Fibroblast of gingiva (primary cell): ENCODE measurements around the gene HOMEZ.
A peak's percentile ranks its signal among the peaks of the same experiment; 100 is the strongest.

ENCODE experiments used
- DNase-seq: peaks from one replicate; pipeline ENCODE4 v3.0.0-alpha.2; 2011; ENCODE audit warnings: low read depth

HOMEZ gene

GRCh38 chr14:23307687-23308644 is 22.0 kb upstream of the HOMEZ start:
- DNase-seq, result no peak

DNA sequence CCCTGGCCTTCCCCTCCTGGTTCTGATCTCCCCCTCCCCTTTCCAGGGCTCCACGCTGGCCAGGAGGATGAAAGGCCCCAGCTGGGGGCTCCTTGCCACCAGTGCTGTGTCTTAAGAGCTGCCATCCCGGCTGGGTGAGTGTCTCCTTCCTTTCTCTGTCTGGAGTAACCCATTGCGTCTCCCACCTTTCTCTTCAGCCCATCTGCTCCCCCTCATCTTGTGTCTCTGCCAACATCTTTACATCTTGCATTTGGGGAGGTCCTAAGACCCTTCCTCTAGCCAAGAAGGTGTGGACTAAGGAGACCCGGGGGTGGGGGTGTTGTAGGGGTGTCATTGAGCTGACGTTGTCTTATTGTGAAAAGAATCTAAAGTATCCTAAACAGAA is 21.2 kb upstream of the HOMEZ start:
- DNase-seq, result no peak

DNA sequence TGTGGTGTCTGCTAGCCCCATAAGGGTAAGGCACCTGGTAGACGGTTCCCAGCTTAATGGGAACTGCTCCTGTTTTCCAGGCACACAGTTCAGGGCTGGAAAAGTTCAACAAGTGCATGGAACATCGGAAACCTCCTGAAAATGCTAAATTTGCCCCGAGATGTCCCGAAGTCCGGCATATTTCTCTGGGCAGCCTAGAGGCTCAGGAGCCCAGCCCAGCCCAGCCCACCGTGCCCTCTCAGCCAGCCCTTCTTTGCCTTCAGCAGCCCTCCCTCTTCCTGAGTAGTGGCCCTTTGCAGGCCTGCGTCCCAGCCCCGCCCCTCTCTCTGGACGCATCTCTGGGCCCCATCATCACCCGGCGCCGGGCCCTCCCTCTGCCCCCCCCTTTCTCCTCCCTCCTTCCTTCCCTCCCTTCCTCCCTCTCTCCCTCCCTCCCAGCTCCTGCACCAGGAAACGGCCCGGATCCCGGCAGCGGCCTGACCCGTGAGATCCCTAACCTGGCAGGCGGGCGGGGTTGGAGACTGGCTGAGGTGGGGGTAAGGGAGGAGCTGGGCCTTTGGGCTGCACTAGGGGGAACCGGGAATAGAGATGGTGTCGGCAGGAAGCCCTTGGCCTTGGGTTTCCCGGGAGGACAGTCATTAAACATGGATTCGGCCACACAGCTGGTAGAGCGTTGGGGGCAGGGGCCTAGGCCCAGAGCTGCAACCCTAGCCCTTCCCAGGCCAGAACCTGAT is 20.6 kb upstream of the HOMEZ start, which contains the start of gene BCL2L2:
Gene BCL2L2 (plus strand): TSS at position 422 of the 734 bp plus-strand sequence. CDS start 935 bp downstream, outside the sequence.
- peak; percentile 90 for DNase-seq

DNA sequence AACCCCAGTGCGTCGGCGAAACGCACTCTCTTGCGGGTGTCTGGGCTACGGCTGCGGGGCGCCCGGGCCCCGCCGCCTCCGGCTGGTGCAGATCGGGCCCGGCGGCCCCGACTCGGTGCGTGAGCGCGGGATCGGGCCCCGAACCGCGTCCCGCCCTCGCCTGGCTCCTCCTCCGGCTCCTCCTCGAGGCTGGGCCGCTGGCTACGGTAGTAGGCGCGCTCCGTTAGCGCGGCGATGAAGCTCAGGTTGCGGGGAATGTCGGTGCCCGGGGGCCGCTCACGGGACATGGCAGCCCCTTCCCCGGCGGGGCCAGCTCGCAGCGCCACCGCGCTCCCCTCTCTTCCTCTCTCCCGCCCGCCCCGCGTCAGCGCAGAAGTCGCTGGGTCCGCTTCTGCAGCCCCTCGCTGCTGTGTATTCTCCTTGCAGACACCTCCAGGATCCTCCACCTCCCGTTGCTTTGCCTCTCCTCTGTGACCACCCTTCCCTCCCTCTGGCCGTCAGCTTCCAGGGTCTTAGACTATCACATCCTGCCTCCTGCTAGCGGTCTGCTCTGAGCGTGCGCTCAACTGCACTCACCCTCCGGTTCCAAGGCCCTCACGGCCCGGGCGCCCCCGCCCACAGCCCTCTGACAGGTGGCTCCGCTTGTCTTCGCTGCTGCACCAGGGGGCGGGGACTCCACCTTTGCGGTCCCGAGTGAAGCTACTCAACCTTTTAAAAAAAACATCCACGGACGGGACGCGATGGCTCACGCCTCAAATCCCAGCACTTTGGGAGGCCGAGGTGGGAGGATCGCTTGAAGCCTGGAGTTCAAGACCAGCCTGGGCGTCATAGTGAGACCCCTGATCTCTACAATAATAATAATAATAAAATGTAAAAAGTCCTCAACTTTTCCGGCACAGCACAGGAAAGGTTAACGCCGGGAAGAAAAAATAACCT is 16.6 kb upstream of the HOMEZ start, which contains the start of gene PPP1R3E:
Gene PPP1R3E (minus strand): TSS at position 570 of the 936 bp plus-strand sequence. CDS start 283 bp downstream, at position 287.
- peak; percentile 57 for DNase-seq

DNA sequence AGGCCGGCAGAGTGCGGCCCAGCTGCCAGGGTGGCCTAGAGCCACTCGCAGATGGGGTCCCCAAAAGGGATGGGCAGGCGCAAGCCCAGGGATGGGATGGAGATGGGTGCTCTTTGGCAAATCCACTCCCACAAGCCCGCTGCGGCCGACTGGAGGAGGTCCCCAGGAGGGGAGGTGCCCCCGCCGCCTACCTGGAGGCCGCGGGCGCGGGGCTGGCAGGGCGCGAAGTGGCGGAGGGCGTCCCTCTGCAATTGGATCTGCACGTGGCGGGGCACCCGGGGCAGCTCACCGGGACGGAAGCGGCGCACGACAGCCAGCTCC is 16.0 kb upstream of the HOMEZ start:
- DNase-seq, result no peak

GRCh38 chr14:23301288-23301968 is 15.5 kb upstream of the HOMEZ start:
- peak; percentile 99 for DNase-seq

- no peak for DNase-seq
Observed at GRCh38 chr14:23300687-23301223, 14.8 kb upstream of the HOMEZ start.

DNA sequence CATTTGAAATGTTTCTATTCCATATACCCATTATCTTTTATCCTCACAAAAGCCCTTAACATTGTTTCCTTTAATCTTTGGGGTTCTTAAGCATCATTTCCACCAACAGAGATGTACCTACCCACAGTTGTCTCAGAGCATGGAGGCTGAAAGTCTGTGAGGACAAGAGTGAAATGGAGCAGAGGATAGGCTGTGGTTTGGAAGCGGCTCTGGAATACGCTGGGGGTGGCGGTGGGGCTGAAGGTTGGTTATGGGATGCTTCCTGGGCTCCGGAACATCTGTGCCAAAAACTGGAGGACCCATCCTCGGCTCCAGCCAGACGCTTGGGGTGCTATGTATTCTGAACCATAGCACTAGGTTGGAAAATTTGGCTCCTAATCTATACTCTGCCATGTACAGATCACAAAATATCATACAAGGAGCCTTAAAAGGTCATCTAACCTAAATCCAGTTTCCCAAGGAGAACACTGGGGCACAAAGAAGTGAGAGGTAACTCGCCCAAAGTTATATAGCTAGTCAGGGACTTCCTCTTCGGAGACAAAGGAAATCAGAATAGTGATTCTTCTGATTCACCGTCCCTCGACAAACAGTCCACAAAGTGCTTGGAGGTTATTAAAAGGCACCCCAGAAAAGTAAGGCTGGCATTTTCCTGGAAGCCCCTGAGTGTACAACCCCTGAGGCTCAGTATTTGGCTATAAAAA is 14.2 kb upstream of the HOMEZ start:
- DNase-seq, result no peak

GRCh38 chr14:23299211-23299957 is 13.5 kb upstream of the HOMEZ start:
- DNase-seq, result peak; percentile 73

DNA sequence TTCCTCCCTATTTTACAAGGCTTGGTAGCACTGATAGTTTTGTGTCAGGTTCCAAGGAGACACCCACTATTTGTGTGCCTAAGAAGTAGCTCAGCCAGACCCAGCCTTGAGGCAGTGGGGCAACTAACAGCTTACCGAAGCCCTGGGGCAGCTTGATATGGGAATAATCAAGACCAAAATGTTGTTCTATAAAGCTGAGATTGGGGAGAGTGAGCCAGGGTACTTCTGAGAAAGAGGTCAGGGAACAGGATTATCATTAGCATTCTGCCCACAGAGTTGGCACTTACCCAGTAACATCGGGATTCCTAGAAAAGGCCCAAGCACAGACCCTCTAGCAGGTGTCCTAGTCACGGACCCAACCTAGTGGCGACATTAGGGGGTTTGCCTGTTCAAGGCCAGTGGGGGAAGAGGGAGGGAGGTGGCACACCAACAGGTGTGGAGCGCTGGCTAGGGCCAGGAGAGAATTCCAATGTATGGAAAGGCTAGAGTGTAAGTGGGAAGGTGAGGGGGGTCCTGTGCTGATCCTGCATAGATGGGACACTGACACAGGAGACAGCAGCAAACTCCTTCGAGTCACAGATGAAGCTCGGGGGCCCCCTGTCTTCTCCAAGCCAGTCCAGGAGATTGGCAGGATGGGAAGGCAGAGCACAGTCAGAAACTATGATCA is 11.8 kb upstream of the HOMEZ start:
- no peak for DNase-seq

DNA sequence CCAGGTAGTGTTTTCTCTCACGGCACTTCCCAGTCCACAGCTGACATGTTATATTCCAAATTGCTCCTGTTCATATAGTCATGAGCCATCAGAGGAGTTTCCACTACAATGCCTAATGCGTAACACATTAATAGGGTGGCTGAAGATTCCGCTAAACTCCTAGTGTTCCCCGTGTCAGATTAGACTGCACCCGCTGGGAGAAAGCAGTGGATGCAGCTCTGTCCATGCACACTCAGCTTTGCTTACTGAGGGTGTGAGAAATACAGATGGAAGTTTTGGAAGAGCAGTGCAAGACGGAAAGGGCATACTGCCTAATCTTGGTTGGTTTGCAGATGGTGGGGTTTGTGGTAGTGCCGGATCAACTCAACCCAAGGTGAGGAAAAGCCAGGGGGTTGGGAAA is 11.2 kb upstream of the HOMEZ start:
- no peak for DNase-seq

DNA sequence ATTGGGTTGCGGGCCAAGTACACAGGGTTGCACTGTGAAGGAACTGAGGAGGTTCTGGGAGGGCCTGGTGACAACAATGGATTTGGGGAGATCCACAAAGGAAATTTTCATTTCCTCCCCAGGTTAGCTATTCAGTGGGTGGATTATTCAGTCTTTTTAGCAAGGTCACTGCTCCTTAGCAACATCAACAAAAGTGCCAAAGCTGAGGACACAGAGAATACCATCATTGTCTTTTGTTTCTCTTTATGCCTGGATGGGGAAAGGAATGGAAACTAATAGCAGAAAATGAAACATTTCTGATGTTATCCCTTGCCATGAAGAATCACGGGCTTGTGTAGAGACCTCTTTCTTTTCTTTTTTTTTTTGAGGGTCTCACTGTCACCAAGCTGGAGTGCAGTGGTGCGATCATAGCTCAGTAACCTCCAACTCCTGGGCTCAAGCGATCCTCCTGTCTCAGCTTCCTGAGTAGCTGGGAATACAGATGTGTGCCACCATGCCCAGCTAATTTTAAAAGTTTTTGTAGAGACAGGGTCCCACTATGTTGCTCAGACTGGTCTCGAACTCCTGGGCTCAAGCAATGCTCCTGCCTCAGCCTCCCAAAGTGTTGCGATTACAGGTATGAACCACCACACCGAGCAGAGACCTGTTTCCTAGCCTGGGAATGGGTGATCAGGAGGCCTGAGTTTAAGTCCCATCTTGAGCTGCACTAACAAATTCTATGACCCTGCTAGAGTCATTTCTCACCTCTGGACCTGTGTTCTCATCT is 10.3 kb upstream of the HOMEZ start:
- DNase-seq, result no peak

DNA sequence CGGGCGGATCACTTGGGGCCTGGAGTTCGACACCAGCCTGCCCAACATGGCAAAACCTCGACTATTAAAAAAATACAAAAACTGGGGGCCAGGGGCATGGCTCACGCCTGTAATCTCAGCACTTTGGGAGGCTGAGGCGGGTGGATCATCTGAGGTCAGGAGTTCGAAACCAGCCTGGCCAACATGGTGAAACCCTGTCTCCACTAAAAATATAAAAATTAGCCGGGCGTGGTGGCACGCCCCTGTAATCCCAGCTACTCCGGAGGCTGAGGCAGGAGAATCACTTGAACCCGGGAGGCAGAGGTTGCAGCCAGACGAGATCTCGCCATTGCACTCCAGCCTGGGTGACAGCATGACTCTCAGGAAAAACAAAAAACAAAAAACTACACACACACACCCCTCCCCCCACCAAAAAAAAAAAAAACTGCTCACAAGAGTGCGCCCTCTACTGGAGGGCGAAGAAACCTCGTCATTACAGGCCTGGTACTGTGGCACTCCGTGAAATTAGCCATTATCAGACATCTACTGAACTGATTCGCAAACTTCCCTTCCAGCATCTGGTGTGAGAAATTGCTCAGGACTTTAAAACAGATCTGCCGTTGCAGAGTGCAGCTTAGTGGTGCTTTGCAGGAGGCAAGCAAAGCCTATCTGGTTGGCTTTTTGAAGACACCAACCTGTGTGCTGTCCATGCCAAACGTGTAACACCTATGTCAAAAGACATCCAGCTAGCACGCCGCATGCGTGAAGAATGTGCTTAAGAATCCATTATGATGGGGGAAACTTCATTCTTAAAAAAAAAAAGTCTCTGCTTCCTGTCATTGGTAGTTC is 9.0 kb upstream of the HOMEZ start:
- peak; percentile 42 for DNase-seq

GRCh38 chr14:23286902-23287479 is 1.1 kb upstream of the HOMEZ start:
- peak; percentile 42 for DNase-seq

DNA sequence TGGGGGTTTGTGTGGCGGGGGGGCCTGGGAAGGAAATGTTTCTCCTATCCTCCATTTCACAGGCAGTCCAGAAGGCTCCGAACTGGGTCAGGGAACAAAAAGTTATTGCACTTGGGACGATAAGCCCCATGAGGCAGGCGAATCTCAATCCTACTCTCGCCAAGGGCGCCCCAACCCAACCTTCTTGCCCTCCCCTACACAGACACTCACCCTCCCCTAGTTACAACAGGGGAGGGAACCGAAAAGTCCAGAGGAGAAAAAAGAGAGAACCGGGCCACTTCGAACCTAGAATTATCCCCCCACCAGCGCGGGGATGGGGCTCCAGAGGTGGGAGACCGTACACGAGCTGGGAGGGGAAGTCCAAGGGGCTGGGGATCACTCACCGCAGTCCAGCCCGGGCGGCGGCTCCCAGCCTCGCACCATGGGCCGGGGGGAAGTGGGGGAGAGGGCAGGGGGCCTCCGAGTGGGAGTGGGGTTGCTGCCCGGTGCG is 357 bp downstream of the HOMEZ start:
- no peak for DNase-seq

- no peak for DNase-seq
Observed at GRCh38 chr14:23284654-23285529, 1.0 kb downstream of the HOMEZ start.
